Measurements from ENCODE around the gene ARHGEF7.
"Not testable (repeated sequence)": the region's sequence is repeated elsewhere in the genome, so short reads cannot be mapped to it uniquely, and the experiment has no call there.

The ARHGEF7 gene

GRCh38 chr13:111257899-111258298, 142.8 kb downstream of the ARHGEF7 start:
- DNase-seq, result not testable (repeated sequence)

DNA sequence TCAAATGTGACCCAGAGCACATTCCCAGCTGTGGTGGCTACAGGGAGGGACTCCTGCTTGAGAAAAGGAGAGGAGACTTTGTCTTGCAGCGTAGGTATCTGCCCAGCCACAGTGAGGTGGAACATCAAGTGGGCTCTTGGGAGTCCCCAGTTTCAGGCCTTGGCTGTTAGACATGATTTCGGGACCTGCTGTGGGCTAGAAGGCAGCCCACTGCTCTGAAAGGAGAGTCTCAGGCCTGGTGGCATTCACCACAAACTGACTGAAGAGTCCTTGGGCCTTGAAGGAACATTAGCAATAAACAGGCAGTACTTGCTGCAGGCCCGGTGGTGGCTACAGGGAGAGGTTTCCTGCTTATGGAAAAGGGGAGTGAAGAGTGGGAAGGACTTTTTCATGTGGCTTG, 143.5 kb downstream of the ARHGEF7 start:
- no peak for DNase-seq

GRCh38 chr13:111259058-111259457, 143.9 kb downstream of the ARHGEF7 start:
- DNase-seq, result no peak

DNA sequence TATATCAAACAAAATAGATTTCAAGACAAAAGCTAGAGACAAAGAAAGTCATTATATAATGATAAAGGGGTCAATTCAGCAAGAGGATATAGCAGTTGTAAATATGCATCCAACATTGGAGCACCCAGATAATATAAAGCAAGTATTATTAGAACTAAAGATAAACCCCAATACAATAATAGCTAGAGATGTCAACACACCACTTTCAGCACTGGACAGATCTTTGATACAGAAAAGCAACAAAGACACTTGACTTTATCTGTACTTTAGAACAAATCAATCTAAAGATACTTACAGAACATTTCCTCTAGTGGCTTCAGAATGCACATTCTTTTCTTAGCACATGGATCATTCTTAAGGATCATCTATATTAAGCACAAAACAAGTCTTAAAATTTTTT, 146.2 kb downstream of the ARHGEF7 start:
- no peak for DNase-seq

DNA sequence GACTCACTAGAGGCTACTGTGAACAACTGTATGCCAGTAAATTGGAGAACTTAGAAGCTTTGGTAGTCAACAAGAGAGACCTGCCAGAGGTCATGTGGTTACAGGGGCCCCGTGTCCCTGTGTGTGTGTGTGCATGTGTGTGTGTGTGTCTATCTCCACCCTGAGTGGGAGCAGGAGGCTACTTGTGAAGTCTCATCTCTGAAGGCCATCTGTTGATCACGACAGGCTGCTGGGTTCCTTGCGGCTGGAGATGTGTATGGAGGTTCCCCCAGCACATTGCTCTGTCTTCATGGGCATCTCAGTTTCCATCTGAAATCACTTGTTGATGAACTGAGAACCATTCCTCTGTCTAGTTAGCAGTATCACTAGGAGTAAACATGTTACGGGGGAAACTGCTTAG, 147.2 kb downstream of the ARHGEF7 start:
- no peak for DNase-seq

DNA sequence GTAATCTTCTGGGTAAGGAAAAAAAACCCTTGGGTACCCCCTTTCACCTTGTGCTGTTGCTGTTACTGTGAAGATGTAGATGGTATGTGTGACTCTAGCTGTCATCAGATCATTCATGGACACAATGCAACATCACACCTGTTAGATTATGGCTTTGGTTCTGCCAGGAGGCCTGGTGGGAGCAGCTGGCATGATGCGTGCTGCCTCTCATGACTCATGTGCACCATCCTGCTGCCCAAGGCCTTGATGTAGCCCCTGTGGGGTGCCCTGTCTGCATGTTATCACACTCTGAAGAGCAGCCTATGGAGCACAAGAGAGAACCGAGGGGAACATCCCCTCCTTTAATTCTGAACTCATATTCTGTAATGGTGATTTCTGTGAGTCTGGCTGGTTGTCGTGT, 147.6 kb downstream of the ARHGEF7 start:
- DNase-seq, result no peak

DNA sequence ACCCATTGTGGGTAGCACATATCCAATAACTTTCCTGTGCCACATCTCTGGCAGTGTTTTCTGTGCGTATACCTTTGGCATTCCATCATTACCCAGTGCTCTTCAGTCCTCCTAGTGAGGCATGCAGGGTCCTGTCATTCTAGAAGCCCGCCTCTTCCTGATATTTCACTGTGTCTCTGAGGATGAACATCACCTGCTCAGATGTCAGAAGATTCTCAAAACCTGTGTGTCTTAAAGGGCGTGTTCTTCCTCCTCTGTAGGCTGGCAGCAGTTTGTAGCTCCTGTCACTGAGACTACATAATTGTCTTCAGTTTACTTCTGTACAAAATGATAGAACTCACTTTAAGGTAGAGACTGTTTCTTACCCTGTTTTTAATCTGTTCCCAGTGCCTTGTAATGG, 148.5 kb downstream of the ARHGEF7 start:
- DNase-seq, result no peak

DNA sequence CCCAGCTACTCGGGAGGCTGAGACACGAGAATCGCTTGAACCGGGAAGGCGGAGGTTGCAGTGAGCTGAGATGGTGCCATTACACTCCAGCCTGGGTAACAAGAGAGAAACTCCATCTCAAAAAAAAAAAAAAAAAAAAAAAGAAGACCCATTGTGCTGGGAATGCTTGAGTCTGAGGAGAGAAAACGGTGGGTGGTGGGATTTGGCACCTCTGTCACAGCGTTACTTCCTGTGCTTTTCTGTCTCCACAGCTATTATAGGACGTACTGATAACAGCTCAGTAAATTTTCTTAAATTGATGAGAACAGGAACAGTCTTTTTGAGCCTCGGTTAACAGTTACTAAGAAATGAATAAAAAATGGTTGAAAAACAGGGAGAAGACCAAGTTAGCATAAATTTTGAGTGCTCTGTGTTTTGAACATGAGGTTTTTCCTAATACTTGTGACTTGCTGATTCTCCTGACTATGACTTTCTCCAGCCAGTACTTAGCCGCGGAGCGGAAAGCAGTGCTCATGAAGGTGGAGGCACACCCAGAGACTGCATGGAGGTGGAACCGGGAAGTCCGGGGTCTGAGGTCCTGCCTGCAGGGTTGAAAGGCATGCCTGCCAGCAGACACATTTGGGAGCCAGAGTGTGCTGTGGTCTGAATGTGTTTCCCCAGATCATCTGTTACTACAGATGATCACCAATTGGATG, 150.0 kb downstream of the ARHGEF7 start:
- no peak for DNase-seq

GRCh38 chr13:111265701-111266035, 150.6 kb downstream of the ARHGEF7 start:
- DNase-seq, result no peak

DNA sequence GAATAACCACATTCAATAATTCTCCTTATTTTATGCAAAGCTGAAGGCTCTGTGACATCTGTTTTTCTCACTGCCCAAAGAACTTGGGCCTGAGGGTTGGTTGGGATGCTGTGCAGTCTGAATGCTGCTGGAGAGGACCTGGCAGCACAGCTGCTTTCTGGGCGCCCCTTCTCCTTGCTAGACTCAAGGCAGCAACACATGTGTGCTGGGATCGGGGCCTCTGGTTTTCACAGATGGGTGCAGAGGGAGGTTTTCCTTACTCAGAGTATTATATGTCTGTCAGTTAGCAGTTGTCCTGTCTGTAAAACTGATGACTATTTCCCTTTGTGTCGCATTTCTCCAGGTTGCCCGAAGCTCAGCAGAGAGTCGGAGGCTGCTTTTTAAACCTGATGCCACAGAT, 152.1 kb downstream of the ARHGEF7 start:
- DNase-seq, result no peak

GRCh38 chr13:111267784-111268183, 152.7 kb downstream of the ARHGEF7 start:
- DNase-seq, result no peak

- DNase-seq, result no peak
Observed at GRCh38 chr13:111269508-111269907, 154.4 kb downstream of the ARHGEF7 start.

DNA sequence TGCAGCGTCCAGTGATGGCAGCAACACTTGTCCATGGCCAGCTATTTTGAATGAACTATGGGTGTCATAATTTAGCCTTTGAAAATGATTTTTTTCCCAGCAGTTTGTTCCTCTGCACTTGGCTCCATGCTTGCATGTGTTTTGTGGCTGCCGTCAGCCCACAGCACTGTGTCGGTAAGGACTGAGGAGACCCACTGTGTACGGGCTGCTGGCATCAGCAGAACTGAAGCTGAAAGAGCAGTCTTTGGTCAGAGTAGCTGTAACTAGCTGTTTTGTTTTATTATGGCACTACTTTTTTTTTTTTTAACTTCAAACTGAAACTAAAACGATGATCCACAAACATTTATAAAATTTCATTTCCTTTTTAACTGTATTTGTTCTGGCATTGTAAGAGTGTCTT, 155.0 kb downstream of the ARHGEF7 start:
- DNase-seq, result no peak

GRCh38 chr13:111270765-111271698, 155.9 kb downstream of the ARHGEF7 start:
- DNase-seq, result no peak

- no peak for DNase-seq
Observed at GRCh38 chr13:111272117-111272516, 157.0 kb downstream of the ARHGEF7 start.

GRCh38 chr13:111275382-111275781, 160.3 kb downstream of the ARHGEF7 start:
- DNase-seq, result no peak

DNA sequence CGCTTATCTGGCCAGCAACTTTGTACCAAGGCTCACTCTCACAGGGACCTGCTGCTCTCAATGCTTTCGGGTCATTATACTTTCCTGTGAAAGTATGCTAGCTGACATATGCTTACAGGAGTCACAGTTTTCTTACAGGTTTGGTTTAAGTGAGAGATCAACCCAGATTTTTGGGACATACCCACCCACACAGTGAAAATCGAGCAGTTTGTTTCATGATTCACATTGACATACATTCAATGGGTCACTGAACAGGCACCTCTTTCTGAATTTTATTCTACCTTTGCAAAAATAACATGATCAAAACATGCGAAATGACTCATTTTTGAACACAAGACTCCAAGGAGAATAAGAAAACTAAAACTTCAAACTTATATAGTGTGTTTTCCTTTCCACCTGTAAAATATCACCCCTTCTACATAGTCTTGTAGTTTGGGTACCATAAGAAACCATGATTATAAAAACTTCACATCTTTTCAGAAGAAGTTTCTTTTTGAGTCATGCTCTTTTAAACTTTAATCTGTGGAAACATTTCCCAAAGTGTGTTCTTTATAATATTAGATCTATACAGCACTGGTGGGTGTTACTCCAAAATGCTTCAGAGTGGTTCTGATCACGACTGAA, 161.0 kb downstream of the ARHGEF7 start:
- DNase-seq, result no peak

GRCh38 chr13:111278258-111278657, 163.1 kb downstream of the ARHGEF7 start:
- DNase-seq, result no peak

- DNase-seq, result no peak
Observed at GRCh38 chr13:111278743-111279652, 163.9 kb downstream of the ARHGEF7 start.

DNA sequence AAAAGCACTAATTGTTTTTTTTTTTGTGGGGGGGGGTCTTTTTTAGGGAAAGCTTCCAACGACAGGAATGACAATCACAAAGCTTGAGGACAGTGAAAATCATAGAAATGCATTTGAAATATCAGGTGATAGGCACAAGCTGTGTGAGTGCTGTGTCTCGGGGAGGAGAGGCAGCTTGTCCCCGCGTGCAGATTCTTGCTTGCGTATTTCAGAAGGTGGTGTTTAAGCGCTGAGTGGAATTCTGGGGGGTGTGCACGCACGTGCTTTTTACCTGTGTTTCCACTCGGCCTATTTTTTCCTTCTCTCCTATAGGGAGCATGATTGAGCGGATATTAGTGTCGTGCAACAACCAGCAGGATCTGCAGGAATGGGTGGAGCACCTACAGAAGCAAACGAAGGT, 165.1 kb downstream of the ARHGEF7 start:
- DNase-seq, result no peak

DNA sequence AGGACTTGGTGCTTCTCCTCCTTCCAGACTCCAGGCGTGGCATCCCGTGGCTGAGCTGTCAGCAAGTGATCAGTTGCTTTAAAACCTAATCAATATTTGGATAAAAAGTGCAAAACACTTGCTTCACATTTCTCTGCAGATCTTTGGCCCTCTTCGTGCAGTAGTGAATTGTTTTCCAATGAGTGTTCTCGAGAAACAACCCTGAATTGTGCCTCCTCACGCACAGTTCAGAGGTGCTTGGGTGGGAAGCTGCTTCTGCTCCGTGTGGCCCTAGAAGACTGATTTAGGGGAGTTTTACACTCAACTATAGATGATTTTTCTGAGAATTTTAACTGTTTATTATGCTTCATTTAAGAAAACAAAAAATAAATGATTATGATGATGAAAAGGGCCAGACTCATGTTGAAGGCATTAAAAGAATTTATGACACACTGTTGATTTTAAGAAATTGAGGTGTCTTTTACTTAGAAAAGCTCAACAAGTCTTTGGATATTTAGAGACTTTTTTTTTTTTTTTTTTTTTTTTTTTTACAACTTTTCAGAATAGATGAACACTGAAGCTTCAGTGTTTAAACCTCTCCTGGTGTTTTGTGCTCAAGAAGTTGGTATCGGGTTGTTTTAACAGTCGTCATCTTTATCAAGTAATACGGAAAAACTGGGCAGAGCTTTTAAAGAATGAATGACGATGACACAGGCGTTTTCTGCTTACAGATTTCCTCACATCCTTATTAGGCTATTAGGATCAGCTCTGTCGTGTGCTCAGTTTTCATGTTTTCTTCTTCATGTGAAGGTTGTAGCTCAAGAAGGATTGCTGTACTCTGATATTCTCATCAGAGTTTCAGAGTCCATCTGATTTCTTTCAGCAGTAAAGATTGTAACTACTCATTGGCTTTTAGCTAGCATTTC, 165.8 kb downstream of the ARHGEF7 start:
- DNase-seq, result no peak
